IMR-90 (cell line): Measurements from ENCODE around the gene TRIM2. TPM values are rescaled to one million over a fixed set of nuclear protein-coding genes. Genes with fewer than 3 reads are reported as not detected.

Experiments
- ATAC-seq: fragments of 200-7000 bp; cut with Tn5 transposase; 2 replicates; pipeline ENCODE4 v1.9.1; 2020; ENCODE audit warnings: low read depth, mild to moderate bottlenecking, moderate library complexity
- BruUV-seq: library from RNA; stranded (reverse); fragments of 400-500 nt; replicated peaks from 2 replicates; lab custom pipeline; 2021; lab: Mats Ljungman, UMichigan
- CTCF ChIA-PET: fragments of 300-600 bp; formaldehyde crosslinking; extraction: SDS; loops from one replicate; lab custom pipeline; 2021; ENCODE audit warnings: antibody characterized with exemption; lab: Yijun Ruan, JAX
- POLR2A ChIA-PET: fragments of 300-600 bp; sonication (Branson Sonifier 250); formaldehyde crosslinking; loops from one replicate; lab custom pipeline; 2022; ENCODE audit warnings: antibody characterized with exemption; ENCODE audit not compliant: unreplicated experiment; lab: Charles Lee
- DNase-seq: peaks from one replicate; pipeline ENCODE4 v3.0.0; 2013
- H2AFZ ChIP-seq: replicated peaks from 2 replicates; pipeline ENCODE3; 2013; ENCODE audit warnings: low read length, mild to moderate bottlenecking; ENCODE audit not compliant: poor library complexity
- H2AK5ac ChIP-seq: 2 replicates; pipeline ENCODE4 v1.6.1; 2013; ENCODE audit warnings: low read depth, low read length, inconsistent platforms
- H2AK9ac ChIP-seq: replicated peaks from 2 replicates; pipeline ENCODE3; 2013; ENCODE audit warnings: mild to moderate bottlenecking, low read depth, low read length, moderate library complexity; ENCODE audit not compliant: poor library complexity
- H2BK120ac ChIP-seq: 2 replicates; pipeline ENCODE4 v1.6.1; 2013; ENCODE audit warnings: low read depth, low read length, inconsistent platforms
- H2BK15ac ChIP-seq: 3 replicates; pipeline ENCODE4 v1.6.1; 2013; ENCODE audit warnings: low read depth, low read length, inconsistent platforms
- H2BK20ac ChIP-seq: 2 replicates; pipeline ENCODE4 v1.6.1; 2013; ENCODE audit warnings: low read depth, mild to moderate bottlenecking, inconsistent platforms, low read length, moderate library complexity
- H2BK5ac ChIP-seq: 2 replicates; pipeline ENCODE4 v1.6.1; 2013; ENCODE audit warnings: mild to moderate bottlenecking, low read depth, low read length, inconsistent platforms; ENCODE audit not compliant: poor library complexity, severe bottlenecking
- H3K14ac ChIP-seq: replicated peaks from 2 replicates; pipeline ENCODE4 v1.6.1; 2013; ENCODE audit warnings: low read depth, low read length, inconsistent platforms
- H3K18ac ChIP-seq: 2 replicates; pipeline ENCODE4 v1.6.1; 2013; ENCODE audit warnings: low read depth, low read length, control low read depth
- H3K23ac ChIP-seq: 2 replicates; pipeline ENCODE4 v1.6.1; 2013; ENCODE audit warnings: low read depth, low read length, inconsistent platforms
- H3K27ac ChIP-seq: 2 replicates; pipeline ENCODE4 v1.5.1; 2013; ENCODE audit warnings: mild to moderate bottlenecking, control low read depth, low read length; ENCODE audit not compliant: insufficient read depth
- H3K27me3 ChIP-seq: 2 replicates; pipeline ENCODE4 v1.6.1; 2013; ENCODE audit warnings: low read length; ENCODE audit not compliant: control insufficient read depth, insufficient read depth
- H3K36me3 ChIP-seq: 2 replicates; pipeline ENCODE4 v1.6.1; 2013; ENCODE audit warnings: low read length, mixed read lengths; ENCODE audit not compliant: control insufficient read depth, insufficient read depth
- H3K4ac ChIP-seq: 2 replicates; pipeline ENCODE4 v1.6.1; 2013; ENCODE audit warnings: low read depth, low read length, inconsistent platforms
- H3K4me1 ChIP-seq: 2 replicates; pipeline ENCODE4 v1.6.1; 2013; ENCODE audit warnings: low read length, mixed read lengths; ENCODE audit not compliant: control insufficient read depth, insufficient read depth
- H3K4me2 ChIP-seq: 2 replicates; pipeline ENCODE4 v1.6.1; 2013; ENCODE audit warnings: low read depth, mild to moderate bottlenecking, control low read depth, low read length, moderate library complexity
- H3K4me3 ChIP-seq: 2 replicates; pipeline ENCODE4 v1.5.1; 2013; ENCODE audit warnings: low read depth, mild to moderate bottlenecking, control low read depth, low read length, moderate library complexity; ENCODE audit not compliant: insufficient read depth
- H3K56ac ChIP-seq: 2 replicates; pipeline ENCODE4 v1.6.1; 2013; ENCODE audit warnings: low read length, inconsistent platforms; ENCODE audit not compliant: insufficient read depth; ENCODE audit errors: extremely low read depth
- H3K79me1 ChIP-seq, 2 experiments: 2 replicates each; pipeline ENCODE4 v1.6.1; 2013; ENCODE audit warnings: low read length in 2 of 2, inconsistent platforms in 1 of 2, low read depth in 1 of 2
- H3K9ac ChIP-seq: 2 replicates; pipeline ENCODE4 v1.6.1; 2013; ENCODE audit warnings: low read depth, low read length, control low read depth
- H3K9me1 ChIP-seq: 2 replicates; pipeline ENCODE4 v1.6.1; 2013; ENCODE audit warnings: low read length, inconsistent platforms; ENCODE audit not compliant: insufficient read depth
- H3K9me3 ChIP-seq: 2 replicates; pipeline ENCODE4 v1.6.1; 2013; ENCODE audit warnings: low read length; ENCODE audit not compliant: control insufficient read depth, insufficient read depth
- H4K20me1 ChIP-seq: 2 replicates; pipeline ENCODE4 v1.6.1; 2013; ENCODE audit warnings: low read length, inconsistent platforms; ENCODE audit not compliant: insufficient read depth
- H4K5ac ChIP-seq: 2 replicates; pipeline ENCODE4 v1.6.1; 2013; ENCODE audit warnings: mild to moderate bottlenecking, low read depth, low read length, control low read depth
- H4K8ac ChIP-seq, 2 experiments: 2 replicates each; pipeline ENCODE4 v1.6.1; 2013; ENCODE audit warnings: low read depth in 2 of 2, low read length in 2 of 2, control low read depth in 1 of 2, inconsistent platforms in 1 of 2
- H4K91ac ChIP-seq: 2 replicates; pipeline ENCODE4 v1.6.1; 2013; ENCODE audit warnings: low read depth, low read length, inconsistent platforms; ENCODE audit not compliant: insufficient read depth
- CEBPB ChIP-seq: IDR thresholded peaks from 2 replicates; pipeline ENCODE4 v1.6.1; 2012; ENCODE audit warnings: low read depth, low read length, improper control_type of control experiment
- RAD21 ChIP-seq: IDR thresholded peaks from 2 replicates; pipeline ENCODE4 v1.6.1; 2012; ENCODE audit warnings: low read length, improper control_type of control experiment
- WGBS, 2 experiments: methylation state at CpG; one replicate each; pipeline versions ENCODE4 v1.1.5 to v1.1.7; 2013; ENCODE audit warnings: missing lambda C conversion rate in 2 of 2; ENCODE audit not compliant: insufficient read length in 1 of 2; ENCODE audit errors: extremely low coverage in 2 of 2; 5-methylcytosine and 5-hydroxymethylcytosine counted together
- dilution Hi-C: fragments of 300-500 bp; cut with HindIII; formaldehyde crosslinking; loops from one replicate; pipeline ENCODE4 v1.14.3; 2018; ENCODE audit warnings: low sequenced_read_pairs; ENCODE audit not compliant: unreplicated experiment
- in situ Hi-C: fragments of 300-500 bp; cut with MboI; formaldehyde crosslinking; loops from 3 replicates; pipeline ENCODE4 v1.14.3; 2019; ENCODE audit warnings: low sequenced_read_pairs, inconsistent platforms, mixed read lengths
- intact Hi-C: fragments of 100-400 bp; cut with micrococcal nuclease; formaldehyde crosslinking; loops from 2 replicates; pipeline ENCODE4 v1.10.0; 2022
- polyA plus RNA-seq, 3 experiments: library from polyadenylated mRNA; depleted of rRNA; stranded (reverse); fragments of >200 nt; gene quantifications; 2 replicates each; pipeline ENCODE4 v1.2.3, GENCODE V29; 2012; ENCODE audit warnings: low replicate concordance in 1 of 3
- total RNA-seq: library from RNA; depleted of rRNA; stranded (reverse); fragments of >200 nt; gene quantifications from 2 replicates; pipeline ENCODE4 v1.2.3, GENCODE V29; 2012
- TF ChIP-seq, protein P1 (sequence below): conservative IDR thresholded peaks from 2 replicates; pipeline ENCODE4 v1.5.1; 2012; ENCODE audit warnings: mild to moderate bottlenecking, low read depth, low read length, improper control_type of control experiment
- TF ChIP-seq, protein P2 (sequence below): fragments of 150-350 bp; IDR thresholded peaks from 2 replicates; pipeline ENCODE4 v1.6.1; 2016; ENCODE audit warnings: low read depth, mild to moderate bottlenecking, low read length, moderate library complexity, borderline replicate concordance

Gene TRIM2
- total and polyA plus RNA-seq, 2 of the 4 experiments (the other 2 are of a cell fraction) = 16.0 to 64.2 TPM

GRCh38 chr4:153228512-153229140 lies 24.4 kb downstream of the TRIM2 start (continued):
- TF ChIP-seq, protein P1, sequence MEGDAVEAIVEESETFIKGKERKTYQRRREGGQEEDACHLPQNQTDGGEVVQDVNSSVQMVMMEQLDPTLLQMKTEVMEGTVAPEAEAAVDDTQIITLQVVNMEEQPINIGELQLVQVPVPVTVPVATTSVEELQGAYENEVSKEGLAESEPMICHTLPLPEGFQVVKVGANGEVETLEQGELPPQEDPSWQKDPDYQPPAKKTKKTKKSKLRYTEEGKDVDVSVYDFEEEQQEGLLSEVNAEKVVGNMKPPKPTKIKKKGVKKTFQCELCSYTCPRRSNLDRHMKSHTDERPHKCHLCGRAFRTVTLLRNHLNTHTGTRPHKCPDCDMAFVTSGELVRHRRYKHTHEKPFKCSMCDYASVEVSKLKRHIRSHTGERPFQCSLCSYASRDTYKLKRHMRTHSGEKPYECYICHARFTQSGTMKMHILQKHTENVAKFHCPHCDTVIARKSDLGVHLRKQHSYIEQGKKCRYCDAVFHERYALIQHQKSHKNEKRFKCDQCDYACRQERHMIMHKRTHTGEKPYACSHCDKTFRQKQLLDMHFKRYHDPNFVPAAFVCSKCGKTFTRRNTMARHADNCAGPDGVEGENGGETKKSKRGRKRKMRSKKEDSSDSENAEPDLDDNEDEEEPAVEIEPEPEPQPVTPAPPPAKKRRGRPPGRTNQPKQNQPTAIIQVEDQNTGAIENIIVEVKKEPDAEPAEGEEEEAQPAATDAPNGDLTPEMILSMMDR = no peak

- H3K56ac ChIP-seq = no peak overlapping the region
- H4K91ac ChIP-seq = no peak overlapping the region
- peaks cover 12% of the 10 kb centered on the region for H3K9me1 ChIP-seq
- BruUV-seq = no TSS peak
- CTCF ChIA-PET = no interaction called here
- peaks cover 21% of the 10 kb centered on the region for H3K4me1 ChIP-seq
- DNase-seq (no peak), ATAC-seq (no peak)
- H2BK15ac ChIP-seq = no peak overlapping the region
- H2BK20ac ChIP-seq = no peak overlapping the region
- no peak overlapping the region for H3K4me3 ChIP-seq
- H3K9ac ChIP-seq = no peak overlapping the region
- dilution Hi-C loops = no loop called here
- no peak overlapping the region for H3K18ac ChIP-seq
- H2BK5ac ChIP-seq = no peak overlapping the region
- no peak overlapping the region for H4K5ac ChIP-seq
- H3K23ac ChIP-seq = no peak overlapping the region
- H2AK9ac ChIP-seq = no peak overlapping the region
- no CpG with 5 or more reads among the region's 5 CpGs for WGBS, 2 experiments
- H2AK5ac ChIP-seq = no peak overlapping the region
- no peak overlapping the region for H3K4me2 ChIP-seq
- intact Hi-C loops = loop anchor here (1.0 to 10.0 kb wide), 2 partner anchors 25 to 235 kb away; partner anchors contain the start of gene TMEM131L
- H3K4ac ChIP-seq = no peak overlapping the region
- POLR2A ChIA-PET = no interaction called here
- H4K20me1 ChIP-seq = peaks cover 12% of the 10 kb centered on the region; the same call in 1 of the 2 replicates
- no peaks in the 10 kb centered on the region for H3K9me3 ChIP-seq
- H3K14ac ChIP-seq = no peak overlapping the region
- H3K27me3 ChIP-seq = no peaks in the 10 kb centered on the region
- no peaks in the 10 kb centered on the region for H3K36me3 ChIP-seq
- in situ Hi-C loops = no loop called here
- no peak overlapping the region for H2AFZ ChIP-seq
- H2BK120ac ChIP-seq = no peak overlapping the region
- TF ChIP-seq, protein P1 = no peak
- TF ChIP-seq RAD21 (no peak), CEBPB (no peak)
- TF ChIP-seq, protein P2, sequence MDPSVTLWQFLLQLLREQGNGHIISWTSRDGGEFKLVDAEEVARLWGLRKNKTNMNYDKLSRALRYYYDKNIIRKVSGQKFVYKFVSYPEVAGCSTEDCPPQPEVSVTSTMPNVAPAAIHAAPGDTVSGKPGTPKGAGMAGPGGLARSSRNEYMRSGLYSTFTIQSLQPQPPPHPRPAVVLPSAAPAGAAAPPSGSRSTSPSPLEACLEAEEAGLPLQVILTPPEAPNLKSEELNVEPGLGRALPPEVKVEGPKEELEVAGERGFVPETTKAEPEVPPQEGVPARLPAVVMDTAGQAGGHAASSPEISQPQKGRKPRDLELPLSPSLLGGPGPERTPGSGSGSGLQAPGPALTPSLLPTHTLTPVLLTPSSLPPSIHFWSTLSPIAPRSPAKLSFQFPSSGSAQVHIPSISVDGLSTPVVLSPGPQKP = no peak
- H3K79me1 ChIP-seq = peaks cover 44 to 80% of the 10 kb centered on the region in 2 experiments
- no peak overlapping the region for H3K27ac ChIP-seq
- H4K8ac ChIP-seq = no peak overlapping the region
Observed at GRCh38 chr4:153229545-153229944, 25.3 kb downstream of the TRIM2 start.
